Measurements from ENCODE around the gene CALM3. TPM values are rescaled to one million over a fixed set of nuclear protein-coding genes. Genes with fewer than 3 reads are reported as not detected.

Gene CALM3
- total RNA-seq, 4 donors from 2014 or later, result 109 to 170 (median 142) TPM

- H3K4me1 ChIP-seq, result peaks cover 18 to 24% of the 10 kb centered on the region in 2 donors
- TF ChIP-seq CTCF (IDR thresholded peaks at IDR 0.05 in 4 of 5, conservative IDR thresholded peaks at IDR 0.05 in 1 of 5) (no peak), POLR2A (IDR thresholded peaks at IDR 0.05) (no peak)
- DNase-seq (no peak), ATAC-seq (no peak)
- H3K4me3 ChIP-seq, result no peak overlapping the region
- H3K9me3 ChIP-seq, result no peaks in the 10 kb centered on the region
- in situ Hi-C loops (cut with MboI; ENCODE audit: low sequenced_read_pairs in 4 of 4), result no loop called here
- H3K36me3 ChIP-seq, result no peaks in the 10 kb centered on the region
- intact Hi-C loops (cut with DNase I; ENCODE audit: low total_unique reads), result no loop called here
- no peak overlapping the region for H3K27ac ChIP-seq
- peaks cover 46 to 60% (median 52%) of the 10 kb centered on the region in 3 donors for H3K27me3 ChIP-seq
Observed at GRCh38 chr19:46637224-46637623, 36.1 kb downstream of the CALM3 start.

GRCh38 chr19:46639358-46640182 is 38.4 kb downstream of the CALM3 start:
- no peak for DNase-seq
- Histone ChIP-seq H3K27me3 (peaks cover 30 to 45% (median 35%) of the 10 kb centered on the region in 3 donors), H3K4me3 (peak overlapping the region; percentile 17 to 53 (median 38)), H3K36me3 (no peaks in the 10 kb centered on the region), H3K4me1 (peaks cover 14 to 15% of the 10 kb centered on the region in 2 donors), H3K9me3 (no peaks in the 10 kb centered on the region), H3K27ac (peak overlapping the region in 2 of 4 donors; percentile 16 to 64)
- no peak for ATAC-seq
- in situ Hi-C loops (cut with MboI; ENCODE audit: low sequenced_read_pairs in 4 of 4), result no loop called here
- TF ChIP-seq POLR2A (IDR thresholded peaks at IDR 0.05) (no peak), CTCF (IDR thresholded peaks at IDR 0.05 in 4 of 5, conservative IDR thresholded peaks at IDR 0.05 in 1 of 5) (no peak)
- intact Hi-C loops (cut with DNase I; ENCODE audit: low total_unique reads), result no loop called here

- ATAC-seq, result no peak
- in situ Hi-C loops (cut with MboI; ENCODE audit: low sequenced_read_pairs in 4 of 4), result no loop called here
- no peak for DNase-seq
- intact Hi-C loops (cut with DNase I; ENCODE audit: low total_unique reads), result loop anchor here (1.0 kb wide), 1 partner anchor 74 kb away; no protein-coding TSS in a partner anchor
- peaks cover 11 to 14% of the 10 kb centered on the region in 2 donors for H3K4me1 ChIP-seq
- peaks cover 26 to 38% (median 28%) of the 10 kb centered on the region in 3 donors for H3K27me3 ChIP-seq
- H3K27ac ChIP-seq, result no peak overlapping the region
- H3K36me3 ChIP-seq, result no peaks in the 10 kb centered on the region
- TF ChIP-seq POLR2A (IDR thresholded peaks at IDR 0.05) (no peak), CTCF (IDR thresholded peaks at IDR 0.05 in 4 of 5, conservative IDR thresholded peaks at IDR 0.05 in 1 of 5) (no peak)
- H3K9me3 ChIP-seq, result no peaks in the 10 kb centered on the region
- H3K4me3 ChIP-seq, result no peak overlapping the region
Observed at GRCh38 chr19:46640656-46641055, 39.5 kb downstream of the CALM3 start.

GRCh38 chr19:46644720-46645119 is 43.6 kb downstream of the CALM3 start:
- H3K27me3 ChIP-seq, result peaks cover 26 to 43% (median 29%) of the 10 kb centered on the region in 3 donors
- no peak overlapping the region for H3K4me3 ChIP-seq
- H3K9me3 ChIP-seq, result no peaks in the 10 kb centered on the region
- H3K36me3 ChIP-seq, result no peaks in the 10 kb centered on the region
- TF ChIP-seq CTCF (IDR thresholded peaks at IDR 0.05 in 4 of 5, conservative IDR thresholded peaks at IDR 0.05 in 1 of 5) (no peak), POLR2A (IDR thresholded peaks at IDR 0.05) (no peak)
- no peak overlapping the region for H3K27ac ChIP-seq
- no peak for ATAC-seq
- H3K4me1 ChIP-seq, result peaks cover under 1 to 1% of the 10 kb centered on the region in 2 donors
- in situ Hi-C loops (cut with MboI; ENCODE audit: low sequenced_read_pairs in 4 of 4), result no loop called here
- intact Hi-C loops (cut with DNase I; ENCODE audit: low total_unique reads), result no loop called here
- no peak for DNase-seq

Data from gastrocnemius medialis (tissue), 4 donors.